ENCODE measurements around the gene TMEM44. TPM values are rescaled to one million over a fixed set of nuclear protein-coding genes. Genes with fewer than 3 reads are reported as not detected.

Gene TMEM44
- total and polyA plus RNA-seq, 7 experiments from 2014 or later, result 0.33 to 2.6 (median 1.3) TPM

DNA sequence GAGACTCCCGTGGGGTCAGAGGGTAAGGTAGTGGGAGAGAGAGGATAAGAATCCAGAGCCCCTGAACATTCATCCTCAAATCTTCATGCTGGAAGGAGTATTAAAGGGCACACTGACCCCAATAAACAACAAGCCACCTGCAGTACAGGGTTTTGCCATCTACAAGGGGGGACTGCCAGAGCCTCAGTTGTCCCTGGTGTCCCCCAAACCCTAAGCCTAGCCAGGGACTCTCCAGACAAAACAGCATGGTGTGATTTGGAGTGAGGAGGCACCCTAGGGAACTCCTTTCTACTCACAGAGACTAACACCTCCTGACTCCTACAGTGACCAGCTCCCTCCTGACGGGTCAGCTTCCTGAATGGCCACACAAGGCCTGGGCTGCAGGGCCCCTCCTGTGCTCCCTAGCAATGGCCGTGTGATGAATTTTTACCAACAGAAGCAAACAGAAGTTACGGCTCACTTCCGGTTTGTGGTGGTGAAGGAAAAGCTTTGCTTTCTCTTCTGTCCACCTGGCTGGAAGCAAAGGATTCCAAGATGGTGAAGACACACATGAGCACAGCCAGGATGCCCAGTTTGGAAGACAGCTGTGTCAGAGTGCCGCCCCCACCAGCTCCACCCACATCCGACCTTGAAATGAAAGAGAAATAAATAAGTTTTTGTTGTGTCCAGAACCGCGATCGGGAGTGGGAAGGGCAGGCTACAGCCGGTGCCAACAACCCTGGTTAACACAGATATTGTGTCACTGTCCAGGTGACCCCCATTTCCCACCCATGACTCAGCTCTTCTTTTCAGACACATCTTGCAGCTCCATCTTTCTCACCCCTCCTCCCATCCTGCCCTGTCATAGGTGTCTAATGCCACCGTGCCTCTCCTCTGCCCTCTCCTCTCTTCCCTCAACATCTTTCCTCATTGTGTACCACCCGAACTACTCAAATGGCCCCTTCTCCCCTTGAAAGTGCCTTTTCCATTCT, 76.8 kb downstream of the TMEM44 start:
- ChIA-PET POLR2A (interaction anchor here (1.4 to 1.5 kb wide), 2 partner anchors 27 to 69 kb away, joined by 4 to 5 read pairs; no protein-coding TSS in a partner anchor), CTCF (interaction anchor here (0.7 to 1.5 kb wide), 3 partner anchors 84 to 126 kb away, joined by 3 to 4 read pairs (median 3); no protein-coding TSS in a partner anchor)
- Mint-ChIP-seq H3K4me1 (peaks cover 0 to 8% (median 6%) of the 10 kb centered on the region in 7 donors), H3K4me3 (peak overlapping the region; percentile 42 to 82 (median 66)), H3K27ac (peak overlapping the region in 4 of 9 donors; percentile 0 to 81 (median 55)), H3K27me3 (no peaks in the 10 kb centered on the region), H3K9me3 (no peaks in the 10 kb centered on the region), H3K36me3 (no peaks in the 10 kb centered on the region)
- Histone ChIP-seq H3K36me3 (ENCODE audit: control insufficient read depth in 2 of 3, insufficient read depth in 3 of 3, low read length in 3 of 3) (no peaks in the 10 kb centered on the region), H3K9me3 (ENCODE audit: control insufficient read depth in 2 of 3, low read length in 3 of 3) (no peaks in the 10 kb centered on the region), H3K4me3 (ENCODE audit: low read length) (peak overlapping the region; percentile 27), H3K4me1 (ENCODE audit: control insufficient read depth in 2 of 2, insufficient read depth in 2 of 2, low read length in 2 of 2) (no peaks in the 10 kb centered on the region), H3K27ac (ENCODE audit: low read depth, low read length) (no peak overlapping the region), H3K27me3 (ENCODE audit: control insufficient read depth in 2 of 2, insufficient read depth in 2 of 2, low read length in 2 of 2) (no peaks in the 10 kb centered on the region)
- ATAC-seq (peak; percentile 45), DNase-seq (no peak)
- intact Hi-C loops (cut with micrococcal nuclease), result no loop called here

- Histone ChIP-seq H3K27me3 (ENCODE audit: control insufficient read depth in 2 of 2, insufficient read depth in 2 of 2, low read length in 2 of 2) (no peaks in the 10 kb centered on the region), H3K36me3 (ENCODE audit: control insufficient read depth in 2 of 3, insufficient read depth in 3 of 3, low read length in 3 of 3) (no peaks in the 10 kb centered on the region), H3K4me1 (ENCODE audit: control insufficient read depth in 2 of 2, insufficient read depth in 2 of 2, low read length in 2 of 2) (no peaks in the 10 kb centered on the region), H3K4me3 (ENCODE audit: low read length) (no peak overlapping the region), H3K9me3 (ENCODE audit: control insufficient read depth in 2 of 3, low read length in 3 of 3) (no peaks in the 10 kb centered on the region), H3K27ac (ENCODE audit: low read depth, low read length) (no peak overlapping the region)
- Mint-ChIP-seq H3K36me3 (no peaks in the 10 kb centered on the region), H3K9me3 (no peaks in the 10 kb centered on the region), H3K4me3 (peak overlapping the region in 1 of 10 donors; percentile 15), H3K4me1 (peaks cover 0 to 8% (median 6%) of the 10 kb centered on the region in 7 donors), H3K27me3 (no peaks in the 10 kb centered on the region), H3K27ac (peak overlapping the region in 2 of 9 donors; percentile 43 to 81)
- CTCF ChIA-PET, result interaction anchor here (0.7 to 1.5 kb wide), 3 partner anchors 21 to 127 kb away, joined by 3 to 4 read pairs (median 3); no protein-coding TSS in a partner anchor
- intact Hi-C loops (cut with micrococcal nuclease), result no loop called here
- ATAC-seq, result no peak
- POLR2A ChIA-PET, result interaction anchor here (1.4 to 1.5 kb wide), 2 partner anchors 28 to 68 kb away, joined by 4 to 5 read pairs; no protein-coding TSS in a partner anchor
- DNase-seq, result no peak
Observed at GRCh38 chr3:194555175-194556062, 77.8 kb downstream of the TMEM44 start.

- Mint-ChIP-seq H3K36me3 (no peaks in the 10 kb centered on the region), H3K4me3 (no peak overlapping the region), H3K27ac (no peak overlapping the region), H3K9me3 (no peaks in the 10 kb centered on the region), H3K4me1 (peaks cover 0 to 8% (median 6%) of the 10 kb centered on the region in 7 donors), H3K27me3 (no peaks in the 10 kb centered on the region)
- H3K27ac ChIP-seq (ENCODE audit: low read depth, low read length), result no peak overlapping the region
- no peak overlapping the region for H3K4me3 ChIP-seq (ENCODE audit: low read length)
- DNase-seq (no peak), ATAC-seq (no peak)
- CTCF ChIA-PET, result interaction anchor here (0.8 to 1.5 kb wide), 2 partner anchors 22 to 84 kb away, joined by 3 to 4 read pairs; no protein-coding TSS in a partner anchor
- H3K4me1 ChIP-seq (ENCODE audit: control insufficient read depth in 2 of 2, insufficient read depth in 2 of 2, low read length in 2 of 2), result no peaks in the 10 kb centered on the region
- H3K36me3 ChIP-seq (ENCODE audit: control insufficient read depth in 2 of 3, insufficient read depth in 3 of 3, low read length in 3 of 3), result no peaks in the 10 kb centered on the region
- intact Hi-C loops (cut with micrococcal nuclease), result no loop called here
- no peaks in the 10 kb centered on the region for H3K9me3 ChIP-seq (ENCODE audit: control insufficient read depth in 2 of 3, low read length in 3 of 3)
- H3K27me3 ChIP-seq (ENCODE audit: control insufficient read depth in 2 of 2, insufficient read depth in 2 of 2, low read length in 2 of 2), result no peaks in the 10 kb centered on the region
- POLR2A ChIA-PET, result no interaction called here
Observed at GRCh38 chr3:194554473-194555123, 78.6 kb downstream of the TMEM44 start.

- H3K4me1 Mint-ChIP-seq, result peaks cover 0 to 8% (median 6%) of the 10 kb centered on the region in 7 donors
- CTCF ChIA-PET, result no interaction called here
- no peaks in the 10 kb centered on the region for H3K27me3 Mint-ChIP-seq
Observed at GRCh38 chr3:194552327-194552949, 80.8 kb downstream of the TMEM44 start.

GRCh38 chr3:194549853-194550252, 83.4 kb downstream of the TMEM44 start:
- H3K4me1 Mint-ChIP-seq, result peaks cover 0 to 1% (median 0%) of the 10 kb centered on the region in 7 donors
- no peaks in the 10 kb centered on the region for H3K36me3 ChIP-seq (ENCODE audit: control insufficient read depth in 2 of 3, insufficient read depth in 3 of 3, low read length in 3 of 3)

More at GRCh38 chr3:194552327-194552949, 80.8 kb downstream of the TMEM44 start:
- Histone ChIP-seq H3K27me3 (ENCODE audit: control insufficient read depth in 2 of 2, insufficient read depth in 2 of 2, low read length in 2 of 2) (no peaks in the 10 kb centered on the region), H3K36me3 (ENCODE audit: control insufficient read depth in 2 of 3, insufficient read depth in 3 of 3, low read length in 3 of 3) (no peaks in the 10 kb centered on the region), H3K4me1 (ENCODE audit: control insufficient read depth in 2 of 2, insufficient read depth in 2 of 2, low read length in 2 of 2) (no peaks in the 10 kb centered on the region), H3K27ac (ENCODE audit: low read depth, low read length) (no peak overlapping the region), H3K9me3 (ENCODE audit: control insufficient read depth in 2 of 3, low read length in 3 of 3) (no peaks in the 10 kb centered on the region), H3K4me3 (ENCODE audit: low read length) (no peak overlapping the region)
- DNase-seq (no peak), ATAC-seq (no peak)
- peaks cover 0 to 2% (median 1%) of the 10 kb centered on the region in 5 donors for H3K36me3 Mint-ChIP-seq
- intact Hi-C loops (cut with micrococcal nuclease), result no loop called here
- H3K4me3 Mint-ChIP-seq, result no peak overlapping the region
- H3K9me3 Mint-ChIP-seq, result peaks cover 0 to 4% (median 0%) of the 10 kb centered on the region in 11 donors
- POLR2A ChIA-PET, result no interaction called here
- H3K27ac Mint-ChIP-seq, result no peak overlapping the region

More at GRCh38 chr3:194549853-194550252, 83.4 kb downstream of the TMEM44 start:
- H3K4me3 Mint-ChIP-seq, result no peak overlapping the region
- no peaks in the 10 kb centered on the region for H3K27me3 ChIP-seq (ENCODE audit: control insufficient read depth in 2 of 2, insufficient read depth in 2 of 2, low read length in 2 of 2)
- intact Hi-C loops (cut with micrococcal nuclease), result no loop called here
- ATAC-seq, result no peak
- H3K9me3 ChIP-seq (ENCODE audit: control insufficient read depth in 2 of 3, low read length in 3 of 3), result no peaks in the 10 kb centered on the region
- no peaks in the 10 kb centered on the region for H3K4me1 ChIP-seq (ENCODE audit: control insufficient read depth in 2 of 2, insufficient read depth in 2 of 2, low read length in 2 of 2)
- no peaks in the 10 kb centered on the region for H3K27me3 Mint-ChIP-seq
- no peak overlapping the region for H3K27ac ChIP-seq (ENCODE audit: low read depth, low read length)
- no peak overlapping the region for H3K27ac Mint-ChIP-seq
- H3K9me3 Mint-ChIP-seq, result peaks cover 0 to 16% (median 2%) of the 10 kb centered on the region in 11 donors
- ChIA-PET CTCF (no interaction called here), POLR2A (no interaction called here)
- H3K36me3 Mint-ChIP-seq, result peaks cover 0 to 8% (median 4%) of the 10 kb centered on the region in 5 donors
- DNase-seq, result no peak
- H3K4me3 ChIP-seq (ENCODE audit: low read length), result no peak overlapping the region
